Fibroblast of skin of right quadriceps (primary cell): ENCODE results near the gene ANTXRL.
A peak's percentile ranks its signal among the peaks of the same experiment; 100 is the strongest.
"Not testable (repeated sequence)": the region's sequence is repeated elsewhere in the genome, so short reads cannot be mapped to it uniquely, and the experiment has no call there.

Source experiments
- DNase-seq: peaks from one replicate; pipeline ENCODE4 v3.0.0-alpha.2; 2013

ANTXRL gene

DNA sequence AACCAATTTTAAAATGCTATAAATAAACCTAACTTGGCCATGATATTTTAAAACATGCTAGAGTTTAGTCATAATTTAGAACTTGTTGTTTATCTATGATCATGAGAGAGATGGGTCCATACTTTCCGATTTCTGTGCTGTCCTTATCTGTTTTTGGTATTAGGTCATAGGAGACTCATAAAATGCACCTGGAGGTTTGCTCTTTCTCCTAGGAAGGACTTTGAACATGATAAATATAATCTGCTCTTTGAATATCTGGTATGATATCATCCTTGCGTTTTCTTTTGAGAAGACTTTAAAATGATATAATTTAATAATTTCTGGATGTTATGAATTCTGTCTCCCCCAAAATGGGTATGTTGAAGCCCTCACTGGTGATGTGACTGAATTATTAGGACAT, 9.0 kb upstream of the ANTXRL start:
- no peak for DNase-seq

DNA sequence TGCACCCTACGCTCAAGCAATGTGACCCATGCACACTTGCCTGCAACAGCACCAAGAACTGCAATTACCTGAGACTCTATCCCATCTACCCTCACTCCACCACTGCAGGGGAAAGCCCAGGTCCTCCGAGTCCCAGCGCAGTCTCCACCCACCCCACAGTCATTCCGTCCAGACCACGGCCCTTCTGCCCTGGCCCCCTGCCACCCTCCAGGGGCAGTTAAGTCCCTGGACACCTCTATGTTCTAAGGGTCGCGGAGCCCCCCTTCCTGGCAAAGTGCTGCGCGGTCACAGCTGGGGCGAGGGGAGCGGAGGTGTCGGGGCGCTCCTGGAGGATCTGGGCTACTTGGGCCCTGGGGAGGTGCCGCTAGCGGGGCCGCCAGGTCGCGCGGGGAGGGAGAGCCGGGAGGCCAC, 4.4 kb upstream of the ANTXRL start:
- not testable (repeated sequence) for DNase-seq

DNA sequence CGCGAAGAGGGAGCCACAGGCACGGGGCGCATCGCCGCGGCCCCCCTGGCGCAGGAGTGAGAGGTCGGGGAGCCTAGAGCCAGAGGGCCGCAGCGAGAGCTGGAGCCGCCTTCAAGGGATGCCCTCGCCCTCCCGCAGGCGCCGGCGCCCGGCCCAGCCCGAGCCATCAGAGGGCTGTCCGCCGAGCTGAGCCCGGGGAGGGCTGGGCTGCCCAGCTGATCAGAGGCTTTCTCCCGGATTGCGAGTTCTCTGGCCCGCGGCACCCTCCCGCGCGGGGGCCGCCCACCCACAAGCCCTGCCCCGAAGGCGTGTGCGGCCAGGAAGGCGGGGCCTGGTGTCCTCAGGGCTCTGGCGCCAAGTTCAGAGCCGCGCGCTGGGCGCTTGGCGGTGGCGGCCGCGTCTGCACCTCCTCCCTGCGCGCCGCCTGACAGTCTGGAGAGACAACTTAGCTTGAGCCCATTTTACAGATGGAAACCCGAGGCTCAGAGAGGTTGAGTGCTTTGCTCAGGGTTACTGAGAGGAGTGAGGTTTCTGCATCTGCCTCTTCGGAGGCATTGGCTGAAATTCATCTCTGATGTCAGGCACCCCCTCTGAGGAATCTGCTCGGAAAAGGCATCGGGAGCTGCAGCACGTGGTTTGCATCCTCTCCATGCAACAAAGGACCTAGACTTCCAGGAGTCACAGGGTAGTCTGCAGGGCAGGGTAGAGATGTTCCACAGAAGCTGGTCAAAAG, 3.8 kb upstream of the ANTXRL start:
- peak; percentile 41 for DNase-seq

DNA sequence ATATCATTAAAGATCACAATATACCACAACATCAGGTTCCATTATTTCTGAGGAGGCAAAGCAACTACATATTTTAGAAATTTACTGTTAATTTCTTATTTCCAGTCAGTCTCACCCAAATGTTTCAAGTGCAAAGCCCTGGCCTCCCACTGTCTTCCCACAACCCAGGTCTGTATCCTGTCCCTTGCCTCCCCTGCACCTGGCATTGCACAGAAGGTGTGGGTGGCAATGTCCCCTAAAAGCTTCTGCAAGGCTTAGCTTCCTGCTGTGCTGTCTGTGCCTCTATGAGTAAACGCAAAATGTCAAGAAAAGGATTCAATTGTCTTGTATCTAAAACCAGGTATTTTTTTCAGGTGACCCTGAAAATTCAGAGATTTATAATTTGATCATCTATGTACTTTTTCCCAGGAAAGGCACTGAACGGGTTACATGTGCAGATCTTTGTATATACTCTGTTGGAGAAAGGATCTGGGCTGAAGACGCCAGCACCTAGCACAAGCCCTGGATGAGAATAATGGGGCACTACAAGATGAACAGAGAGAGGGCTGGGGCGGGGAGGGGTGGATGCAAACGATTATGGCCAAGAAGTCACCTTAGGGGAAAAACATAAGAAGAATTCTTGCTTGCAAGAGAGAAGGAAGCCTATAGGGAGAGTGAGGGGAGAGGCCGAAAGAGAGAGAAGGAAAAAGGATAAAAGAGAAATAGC, 3.1 kb upstream of the ANTXRL start:
- no peak for DNase-seq

DNA sequence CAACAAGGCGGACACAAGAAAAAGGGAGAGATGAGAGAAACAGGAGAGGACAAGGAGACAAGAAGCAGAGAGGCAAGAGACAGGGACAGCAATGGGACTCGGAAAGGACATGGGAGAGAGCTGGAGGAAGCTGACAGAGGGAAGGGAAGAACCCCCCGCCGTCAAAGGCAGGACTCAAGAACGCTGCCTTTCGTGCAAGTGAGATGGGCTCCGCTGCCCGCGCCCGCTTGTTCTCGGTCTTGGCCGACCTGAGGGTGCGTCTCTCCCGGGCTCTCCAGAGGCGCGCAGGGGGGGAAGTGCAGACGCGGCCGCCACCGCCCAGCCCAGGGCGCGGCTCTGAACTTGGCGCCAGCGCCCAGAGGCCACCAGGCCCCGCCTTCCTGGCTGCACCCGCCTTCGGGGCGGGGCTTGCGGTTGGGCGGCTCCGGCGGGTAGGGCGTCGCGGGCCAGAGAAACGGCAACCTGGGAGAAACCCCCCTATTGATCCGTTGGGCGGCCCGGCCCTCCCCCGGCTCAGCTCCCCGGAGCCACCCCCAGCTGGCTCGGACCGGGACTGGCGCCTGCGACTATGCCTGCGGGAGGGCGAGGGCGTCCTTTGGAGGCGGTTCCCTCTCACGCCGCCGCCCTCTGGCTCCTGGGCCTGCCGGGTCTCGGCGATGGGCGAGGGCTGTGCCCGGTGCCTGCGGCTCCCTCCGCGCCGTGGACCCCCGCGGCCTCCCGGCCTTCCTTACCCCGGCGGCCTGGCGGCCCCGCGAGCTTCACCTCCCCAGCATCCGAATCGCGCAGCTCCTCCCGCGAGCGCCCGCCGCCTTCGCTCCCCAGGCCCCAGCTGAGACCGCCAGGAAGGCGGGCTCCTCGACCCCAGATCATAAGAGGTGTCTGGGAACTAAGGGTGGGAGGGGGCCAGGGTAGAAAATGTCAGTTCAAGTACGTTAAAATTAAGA, 2.2 kb upstream of the ANTXRL start:
- DNase-seq, result peak; percentile 73

DNA sequence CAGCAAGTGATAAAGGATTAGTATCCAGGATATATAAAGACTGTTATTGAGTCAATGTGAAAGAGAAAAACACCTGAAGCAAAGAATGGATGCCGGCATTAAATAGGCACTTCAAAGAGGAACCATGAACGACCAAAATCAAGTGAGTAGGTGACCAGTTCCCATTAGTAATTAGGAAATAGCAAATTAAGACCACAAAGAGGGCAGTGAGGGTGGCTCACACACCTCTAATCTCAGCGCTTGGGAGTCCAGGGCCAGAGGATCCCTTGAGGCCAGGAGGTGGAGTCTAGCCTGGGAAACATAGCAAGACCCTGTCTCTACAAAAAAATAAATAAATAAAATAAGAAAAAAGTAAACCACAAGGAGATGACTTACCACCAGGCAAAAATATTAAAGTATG, 1.5 kb upstream of the ANTXRL start:
- no peak for DNase-seq

DNA sequence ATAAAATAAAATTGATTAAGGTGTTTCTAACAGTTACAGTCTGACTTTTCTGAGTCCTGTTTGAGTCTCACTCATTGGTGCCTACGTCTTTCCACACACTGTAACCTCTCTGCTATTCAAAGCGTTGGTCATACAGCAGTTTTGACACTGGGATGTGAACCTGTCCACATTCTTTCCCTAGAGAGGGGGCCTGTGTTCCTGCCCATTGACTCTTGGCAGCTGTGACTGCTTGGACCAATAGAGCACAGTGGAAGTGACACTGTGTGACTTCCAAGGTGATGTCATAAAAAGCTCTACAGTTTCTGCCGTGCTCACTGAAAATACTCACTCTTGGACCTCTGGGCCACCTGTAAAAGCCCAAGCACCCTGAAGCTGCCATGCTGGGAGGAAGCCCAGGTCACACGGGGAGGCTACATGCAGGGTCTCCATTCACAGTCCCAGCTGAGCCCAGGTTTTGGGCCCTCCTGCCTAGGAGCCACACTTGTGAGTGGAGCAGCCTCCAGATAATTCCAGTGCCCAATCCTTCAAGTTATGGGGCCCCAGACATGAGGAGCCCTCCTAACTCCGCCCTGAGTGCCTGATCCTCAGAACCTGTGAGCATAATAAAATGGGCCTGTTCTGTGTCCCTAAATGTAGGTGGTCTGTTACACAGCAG, 704 bp upstream of the ANTXRL start:
- no peak for DNase-seq

DNA sequence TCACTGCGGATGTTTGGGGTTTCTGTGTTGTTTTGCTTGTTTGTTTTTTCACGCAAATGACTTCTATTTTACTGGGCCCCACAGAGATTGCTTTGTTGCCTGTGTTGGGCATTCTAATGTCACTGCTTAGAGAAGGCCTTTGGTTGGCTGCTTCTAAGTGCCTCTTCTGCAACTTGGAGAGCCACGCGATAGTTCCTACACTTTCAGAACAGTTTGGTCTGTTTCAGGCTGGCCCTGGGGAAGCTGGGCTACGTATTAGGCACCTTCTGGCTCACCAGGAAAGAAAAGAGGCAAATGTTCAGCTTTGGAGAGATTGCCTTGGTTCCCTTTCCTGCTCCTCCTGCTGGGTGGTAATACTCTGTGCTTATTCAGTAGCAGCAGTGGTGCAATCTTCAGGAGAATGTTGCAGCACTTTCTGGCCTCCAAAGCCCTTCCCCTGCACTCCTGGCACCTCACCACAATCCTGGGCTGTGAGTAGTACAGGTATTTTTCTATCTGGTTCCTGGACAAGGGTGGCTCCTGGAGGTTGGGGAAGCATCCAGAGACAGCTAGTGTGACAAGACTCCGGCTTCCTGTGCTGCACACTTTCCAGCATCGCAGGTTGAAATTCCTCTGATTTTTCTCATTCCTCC, 1.2 kb downstream of the ANTXRL start:
- no peak for DNase-seq

- no peak for DNase-seq
Measured at GRCh38 chr10:46288601-46289206, 1.9 kb downstream of the ANTXRL start.

DNA sequence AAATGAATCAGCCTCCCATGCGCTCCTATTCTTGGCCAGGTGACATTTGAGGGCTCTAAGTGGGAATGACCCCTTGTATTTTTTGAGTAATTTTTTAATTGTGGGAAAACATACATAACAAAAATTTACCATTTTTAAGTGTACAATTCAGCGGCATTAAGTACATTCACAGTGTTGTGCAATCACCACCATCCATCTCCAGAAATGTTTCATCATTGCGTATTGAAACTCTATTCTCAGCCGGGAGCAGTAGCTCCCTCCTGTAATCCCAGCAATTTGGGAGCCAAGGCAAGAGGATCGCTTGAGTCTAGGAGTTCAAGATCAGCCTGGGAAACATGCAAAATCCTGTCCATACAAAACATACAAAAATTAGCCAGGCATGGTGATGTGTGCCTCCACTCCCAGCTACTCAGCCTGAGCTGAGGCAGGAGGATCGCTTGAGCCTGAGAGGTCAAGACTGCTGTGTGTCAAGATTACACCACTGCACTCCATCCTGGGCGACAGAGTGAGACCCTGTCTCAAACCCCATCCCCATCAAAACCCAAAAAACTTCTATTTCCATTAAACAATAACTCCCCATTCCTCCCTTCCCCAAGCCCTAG, 2.5 kb downstream of the ANTXRL start:
- no peak for DNase-seq

GRCh38 chr10:46290101-46290886, 3.5 kb downstream of the ANTXRL start:
- DNase-seq, result no peak

DNA sequence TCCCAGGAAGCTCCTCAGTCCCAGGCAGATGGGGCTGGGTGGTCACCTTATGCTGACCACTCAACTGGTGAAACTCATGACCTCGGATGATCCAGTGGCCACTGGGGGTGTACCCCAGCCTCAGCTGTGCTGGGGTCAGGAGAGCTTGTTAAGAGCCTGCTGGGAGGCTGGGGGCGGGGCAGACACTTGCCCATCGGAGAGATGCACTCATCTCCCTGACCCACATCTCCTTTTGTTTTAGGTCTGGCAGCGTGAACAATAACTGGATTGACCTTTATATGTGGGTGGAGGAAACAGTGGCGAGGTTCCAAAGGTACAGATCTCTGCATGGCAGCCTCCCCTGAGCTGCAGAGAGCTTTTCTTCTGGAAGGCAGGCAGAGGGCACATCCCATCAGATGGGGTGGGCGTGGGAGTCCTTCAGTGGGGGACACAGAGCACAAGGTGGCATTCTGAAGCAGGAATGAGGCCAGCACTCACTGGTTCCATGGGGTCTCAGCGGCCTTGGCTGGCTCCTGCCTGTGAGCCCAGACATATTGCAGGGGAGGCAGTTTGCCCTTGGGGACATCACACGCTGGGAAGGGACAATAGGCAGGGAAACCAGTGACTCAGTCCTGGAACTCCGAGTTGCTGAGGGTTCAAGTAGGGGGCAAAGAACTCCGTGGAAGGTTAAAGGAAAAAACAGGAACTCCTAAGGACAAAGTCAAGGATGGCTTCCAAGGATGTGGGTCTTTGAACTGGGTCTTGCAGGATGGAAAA, 5.2 kb downstream of the ANTXRL start:
- no peak for DNase-seq

- no peak for DNase-seq
Measured at GRCh38 chr10:46292573-46293023, 5.8 kb downstream of the ANTXRL start.

DNA sequence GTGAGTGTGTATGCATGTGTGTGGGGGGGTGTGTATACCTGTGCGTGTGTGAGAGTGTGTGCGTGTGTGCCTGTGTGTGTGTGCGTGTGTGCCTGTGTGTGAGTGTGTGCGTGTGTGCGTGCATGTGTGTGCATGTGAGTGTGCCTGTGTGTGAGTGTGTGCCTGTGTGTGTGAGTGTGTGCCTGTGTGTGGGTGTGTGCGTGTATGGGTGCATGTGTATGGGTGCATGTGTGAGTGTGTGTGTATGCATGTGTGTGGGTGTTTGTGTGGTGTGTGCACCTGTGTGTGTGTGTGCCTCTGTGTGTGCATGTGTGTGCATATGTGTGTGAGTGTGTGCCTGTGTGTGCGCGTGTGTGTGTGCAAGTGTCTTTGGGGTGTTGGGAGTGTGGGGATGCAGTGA, 6.4 kb downstream of the ANTXRL start:
- no peak for DNase-seq

DNA sequence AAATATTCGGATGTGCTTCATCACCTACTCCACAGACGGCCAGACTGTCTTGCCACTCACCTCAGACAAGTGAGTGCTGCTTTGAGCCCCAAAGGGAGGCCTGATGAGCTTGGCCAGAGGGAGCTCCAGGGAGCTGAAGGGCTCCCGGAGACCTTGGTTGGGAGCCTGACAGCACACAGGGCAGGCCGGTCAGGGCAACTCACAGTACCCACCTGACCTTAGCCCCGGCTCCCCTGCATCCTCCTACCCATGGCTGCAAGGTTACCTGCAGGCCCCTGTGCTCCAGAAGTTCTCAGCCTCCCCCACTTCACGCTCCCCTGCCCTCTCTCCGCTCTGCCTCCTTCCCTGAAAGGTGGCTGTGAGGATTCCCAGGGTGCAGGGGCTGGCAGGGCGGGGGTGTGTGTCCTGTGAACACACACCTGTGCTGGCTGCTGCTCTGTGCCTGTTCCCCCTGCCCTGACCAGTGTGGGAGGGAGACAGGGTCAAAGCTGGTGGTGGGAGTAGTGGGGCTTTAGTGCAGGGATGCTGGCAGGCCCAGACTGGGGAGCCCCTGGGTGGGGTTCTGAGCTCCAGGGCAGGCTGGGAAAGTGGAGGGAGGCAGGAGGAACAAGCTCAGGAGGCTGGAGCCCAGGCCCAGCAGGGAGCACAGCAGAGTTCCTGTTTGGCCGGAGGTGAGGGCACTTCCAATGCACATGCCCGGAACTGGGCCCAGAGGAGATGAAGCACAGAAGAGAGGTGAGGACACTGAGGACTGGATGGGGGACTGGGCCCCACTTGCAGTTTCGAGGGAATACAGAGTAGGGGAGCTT, 7.2 kb downstream of the ANTXRL start:
- no peak for DNase-seq

DNA sequence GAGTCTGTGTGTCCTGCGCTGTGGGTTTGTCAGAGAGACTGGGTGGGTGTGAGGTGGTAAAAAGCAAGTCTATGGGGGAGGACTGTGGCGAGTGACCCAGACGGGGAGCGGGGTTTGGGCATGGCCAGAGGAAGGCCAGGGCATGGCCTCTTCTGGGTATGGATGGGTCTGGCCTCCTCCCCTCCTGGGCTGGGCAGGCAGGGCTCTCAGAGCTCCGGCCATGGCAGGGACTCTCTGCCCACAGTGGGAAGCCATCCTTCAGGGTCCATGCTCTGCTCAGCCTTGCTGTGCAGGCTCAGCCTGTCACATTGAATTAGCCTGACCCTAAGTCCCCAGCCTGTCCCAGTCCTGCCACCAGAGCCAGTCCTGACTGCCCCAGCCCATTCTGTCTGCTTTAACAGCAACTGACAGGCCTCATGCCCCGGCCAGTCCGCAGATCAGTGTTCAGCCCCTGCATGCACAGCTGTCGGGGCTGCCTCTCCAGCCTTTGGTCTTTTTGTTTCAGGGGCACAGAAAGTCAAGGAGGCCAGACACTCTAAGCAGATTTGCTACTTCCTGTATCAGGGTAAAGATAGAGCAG, 7.9 kb downstream of the ANTXRL start:
- no peak for DNase-seq

GRCh38 chr10:46295350-46296010, 8.7 kb downstream of the ANTXRL start:
- not testable (repeated sequence) for DNase-seq

DNA sequence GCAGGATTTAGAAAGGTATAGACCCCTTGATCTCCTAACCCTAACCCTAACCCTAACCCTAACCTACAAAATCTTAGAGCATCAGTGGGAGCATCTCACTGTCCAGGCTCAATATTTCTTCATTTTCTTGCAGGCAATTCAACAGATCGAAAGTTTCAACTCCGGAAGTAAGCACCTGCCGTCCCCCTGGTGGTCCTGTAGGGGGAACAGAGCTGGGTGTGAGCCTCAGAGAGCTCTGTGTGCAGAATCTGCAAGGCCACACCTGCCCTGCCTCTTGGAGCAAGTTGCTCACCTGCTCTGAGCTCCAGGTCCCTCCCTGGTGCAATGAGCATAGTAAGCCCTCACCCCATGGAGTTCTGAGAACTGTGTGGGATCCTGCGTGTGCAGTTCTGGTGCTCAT, 9.3 kb downstream of the ANTXRL start:
- DNase-seq, result not testable (repeated sequence)
